ENCODE results near the gene AGRP.

- TF ChIP-seq, protein P1, sequence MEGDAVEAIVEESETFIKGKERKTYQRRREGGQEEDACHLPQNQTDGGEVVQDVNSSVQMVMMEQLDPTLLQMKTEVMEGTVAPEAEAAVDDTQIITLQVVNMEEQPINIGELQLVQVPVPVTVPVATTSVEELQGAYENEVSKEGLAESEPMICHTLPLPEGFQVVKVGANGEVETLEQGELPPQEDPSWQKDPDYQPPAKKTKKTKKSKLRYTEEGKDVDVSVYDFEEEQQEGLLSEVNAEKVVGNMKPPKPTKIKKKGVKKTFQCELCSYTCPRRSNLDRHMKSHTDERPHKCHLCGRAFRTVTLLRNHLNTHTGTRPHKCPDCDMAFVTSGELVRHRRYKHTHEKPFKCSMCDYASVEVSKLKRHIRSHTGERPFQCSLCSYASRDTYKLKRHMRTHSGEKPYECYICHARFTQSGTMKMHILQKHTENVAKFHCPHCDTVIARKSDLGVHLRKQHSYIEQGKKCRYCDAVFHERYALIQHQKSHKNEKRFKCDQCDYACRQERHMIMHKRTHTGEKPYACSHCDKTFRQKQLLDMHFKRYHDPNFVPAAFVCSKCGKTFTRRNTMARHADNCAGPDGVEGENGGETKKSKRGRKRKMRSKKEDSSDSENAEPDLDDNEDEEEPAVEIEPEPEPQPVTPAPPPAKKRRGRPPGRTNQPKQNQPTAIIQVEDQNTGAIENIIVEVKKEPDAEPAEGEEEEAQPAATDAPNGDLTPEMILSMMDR (tag by site-specific recombination; IDR thresholded peaks at IDR 0.05), result no peak
- TF ChIP-seq ZNF48 (tag by site-specific recombination; IDR thresholded peaks at IDR 0.05) (no peak), SALL2 (tag by site-specific recombination; IDR thresholded peaks at IDR 0.05; ENCODE audit: borderline replicate concordance) (no peak), ZNF549 (tag by site-specific recombination; IDR thresholded peaks at IDR 0.05) (no peak), KLF17 (tag by site-specific recombination; IDR thresholded peaks at IDR 0.05) (no peak)
These were observed 46.9 kb upstream of the AGRP start for GRCh38 chr16:67530013-67530939.

Data from HEK293 (cell line).